Measurements from ENCODE around the gene HOXD1. TPM values are rescaled to one million over a fixed set of nuclear protein-coding genes. Genes with fewer than 3 reads are reported as not detected.

HOXD1 gene
- total RNA-seq, 1 experiment from 2014 or later, result not detected

GRCh38 chr2:176202491-176202890, 14.0 kb downstream of the HOXD1 start:
- Histone ChIP-seq H2BK120ac (ENCODE audit: low read depth, low read length, poor library complexity, severe bottlenecking) (no peak overlapping the region), H3K9ac (ENCODE audit: extremely low read depth, insufficient read length, low read length) (no peak overlapping the region), H3K9me3 (ENCODE audit: control insufficient read depth, low read depth, low read length) (no peaks in the 10 kb centered on the region), H3K79me1 (ENCODE audit: insufficient read depth, low read depth, low read length, poor library complexity, severe bottlenecking) (no peaks in the 10 kb centered on the region), H4K8ac (replicated peaks; ENCODE audit: insufficient read length, low read depth, low read length) (no peak overlapping the region), H2BK12ac (ENCODE audit: insufficient read length, low read depth, low read length) (no peak overlapping the region), H3K4me1 (ENCODE audit: insufficient read depth, low read length) (no peaks in the 10 kb centered on the region), H2AK5ac (ENCODE audit: insufficient read length, low read length) (no peak overlapping the region), H3K79me2 (ENCODE audit: insufficient read depth, low read length) (no peaks in the 10 kb centered on the region), H3K56ac (ENCODE audit: insufficient read length, low read depth, low read length) (no peak overlapping the region), H3T11ph (ENCODE audit: low read length) (no peak overlapping the region), H3K23me2 (ENCODE audit: insufficient read length, low read depth, low read length, poor library complexity, severe bottlenecking) (peaks cover 3% of the 10 kb centered on the region), H4K20me1 (ENCODE audit: control insufficient read depth, insufficient read depth, insufficient read length) (no peaks in the 10 kb centered on the region), H2BK15ac (ENCODE audit: low read depth, low read length) (no peak overlapping the region), H4K91ac (ENCODE audit: insufficient read length, low read depth, low read length) (no peak overlapping the region), H2BK20ac (ENCODE audit: low read depth, low read length, poor library complexity, severe bottlenecking) (no peak overlapping the region), H3K27ac (ENCODE audit: insufficient read length, low read depth, low read length) (no peak overlapping the region), H3K14ac (ENCODE audit: insufficient read depth, low read length) (no peak overlapping the region), H2AFZ (ENCODE audit: low read length) (no peak overlapping the region), H3K4ac (ENCODE audit: low read depth, low read length) (no peak overlapping the region), H3K18ac (ENCODE audit: insufficient read length, low read depth, low read length) (no peak overlapping the region), H4K5ac (ENCODE audit: insufficient read length, low read depth, low read length) (no peak overlapping the region), H3K23ac (ENCODE audit: insufficient read length, low read depth, low read length) (no peak overlapping the region), H3K4me2 (ENCODE audit: insufficient read depth, insufficient read length, low read length) (no peak overlapping the region), H2BK5ac (ENCODE audit: insufficient read length, low read length) (no peak overlapping the region), H3K27me3 (ENCODE audit: insufficient read depth, low read length) (no peaks in the 10 kb centered on the region; the same call in 1 of the 2 replicates)
- no peak for DNase-seq
- no peak overlapping the region for H3K4me3 Mint-ChIP-seq
- H3K27ac Mint-ChIP-seq, result no peak overlapping the region
- TF ChIP-seq CTCF (conservative IDR thresholded peaks at IDR 0.05), result no peak
- H3K9me3 Mint-ChIP-seq, result no peaks in the 10 kb centered on the region
- no CpG with 5 or more reads among the region's 7 CpGs for WGBS (ENCODE audit: extremely low coverage, insufficient read length, low lambda C conversion rate)
- peaks cover 47% of the 10 kb centered on the region for H3K27me3 Mint-ChIP-seq (ENCODE audit: low read depth)
- no peaks in the 10 kb centered on the region for H3K4me1 Mint-ChIP-seq
- no peaks in the 10 kb centered on the region for H3K36me3 Mint-ChIP-seq (ENCODE audit: insufficient read depth in 1 of 3, low read depth in 3 of 3)
